DND-41 (cell line): ENCODE data around the gene MCF2L.

ENCODE experiments used
- CTCF ChIP-seq: IDR thresholded peaks from 2 replicates; pipeline ENCODE4 v1.5.1; 2012; ENCODE audit warnings: borderline replicate concordance, low read length, moderate library complexity, mild to moderate bottlenecking; ENCODE audit not compliant: poor library complexity, severe bottlenecking; ENCODE audit errors: extremely low read depth
- EZH2 ChIP-seq: IDR thresholded peaks from 3 replicates; pipeline ENCODE4 v1.6.1; 2012; ENCODE audit warnings: borderline replicate concordance, low read depth, mild to moderate bottlenecking, moderate library complexity, low read length, inconsistent platforms; ENCODE audit not compliant: severe bottlenecking

GRCh38 chr13:113028336-113029060, 59.5 kb downstream of the MCF2L start:
- TF ChIP-seq EZH2 (no peak), CTCF (no peak)
